Right renal cortex interstitium (tissue), 3 donors: ENCODE results near the gene RNF144B. TPM values are rescaled to one million over a fixed set of nuclear protein-coding genes. Genes with fewer than 3 reads are reported as not detected.
"Not testable (repeated sequence)": the region's sequence is repeated elsewhere in the genome, so short reads cannot be mapped to it uniquely, and the experiment has no call there.

Experiments
- DNase-seq, 3 donors: peaks; one replicate each; pipeline ENCODE4 v3.0.0-alpha.2; 2013; ENCODE audit warnings: low read depth in 3 of 3, low spot score in 2 of 3
- polyA plus RNA-seq, 3 donors: library from polyadenylated mRNA; unstranded; fragments of 120-200 nt; gene quantifications; one replicate each; pipeline ENCODE4 v1.2.1, GENCODE V29; 2013; ENCODE audit not compliant: insufficient read length in 3 of 3

RNF144B gene
- polyA plus RNA-seq, result 10 to 100 TPM; 18.4 to 18.9 (median 18.9) TPM

GRCh38 chr6:18387061-18387721 is at the start of gene RNF144B:
Gene RNF144B (plus strand): TSS chr6:18387350. CDS start chr6:18399535, 12,185 bp downstream.
- peak; percentile 49 to 70 (median 62) for DNase-seq

- DNase-seq, result no peak
Observed at GRCh38 chr6:18339599-18339998, 47.6 kb upstream of the RNF144B start.

- DNase-seq, result no peak
Observed at GRCh38 chr6:18340781-18341551, 46.2 kb upstream of the RNF144B start.

- no peak for DNase-seq
Observed at GRCh38 chr6:18342223-18342622, 44.9 kb upstream of the RNF144B start.

- no peak for DNase-seq
Observed at GRCh38 chr6:18343741-18344140, 43.4 kb upstream of the RNF144B start.

GRCh38 chr6:18347021-18347577 is 40.1 kb upstream of the RNF144B start:
- DNase-seq, result no peak

- no peak for DNase-seq
Observed at GRCh38 chr6:18347866-18348265, 39.3 kb upstream of the RNF144B start.

GRCh38 chr6:18349386-18349785 is 37.8 kb upstream of the RNF144B start:
- no peak for DNase-seq

- DNase-seq, result no peak
Observed at GRCh38 chr6:18350271-18350670, 36.9 kb upstream of the RNF144B start.

- no peak for DNase-seq
Observed at GRCh38 chr6:18350712-18351111, 36.4 kb upstream of the RNF144B start.

GRCh38 chr6:18352001-18352400 is 35.1 kb upstream of the RNF144B start:
- DNase-seq, result no peak

GRCh38 chr6:18352842-18353241 is 34.3 kb upstream of the RNF144B start:
- DNase-seq, result no peak

- no peak for DNase-seq
Observed at GRCh38 chr6:18353251-18353650, 33.9 kb upstream of the RNF144B start.

GRCh38 chr6:18357546-18357945 is 29.6 kb upstream of the RNF144B start:
- not testable (repeated sequence) for DNase-seq

- DNase-seq, result no peak
Observed at GRCh38 chr6:18359237-18359885, 27.8 kb upstream of the RNF144B start.

- no peak for DNase-seq
Observed at GRCh38 chr6:18360188-18360587, 27.0 kb upstream of the RNF144B start.

- DNase-seq, result no peak
Observed at GRCh38 chr6:18362058-18362561, 25.0 kb upstream of the RNF144B start.

- no peak for DNase-seq
Observed at GRCh38 chr6:18363746-18364145, 23.4 kb upstream of the RNF144B start.

- DNase-seq, result not testable (repeated sequence)
Observed at GRCh38 chr6:18364561-18364960, 22.6 kb upstream of the RNF144B start.

GRCh38 chr6:18367371-18367770 is 19.8 kb upstream of the RNF144B start:
- no peak for DNase-seq
